ENCODE measurements around the gene MRPS18A.

MRPS18A gene

DNA sequence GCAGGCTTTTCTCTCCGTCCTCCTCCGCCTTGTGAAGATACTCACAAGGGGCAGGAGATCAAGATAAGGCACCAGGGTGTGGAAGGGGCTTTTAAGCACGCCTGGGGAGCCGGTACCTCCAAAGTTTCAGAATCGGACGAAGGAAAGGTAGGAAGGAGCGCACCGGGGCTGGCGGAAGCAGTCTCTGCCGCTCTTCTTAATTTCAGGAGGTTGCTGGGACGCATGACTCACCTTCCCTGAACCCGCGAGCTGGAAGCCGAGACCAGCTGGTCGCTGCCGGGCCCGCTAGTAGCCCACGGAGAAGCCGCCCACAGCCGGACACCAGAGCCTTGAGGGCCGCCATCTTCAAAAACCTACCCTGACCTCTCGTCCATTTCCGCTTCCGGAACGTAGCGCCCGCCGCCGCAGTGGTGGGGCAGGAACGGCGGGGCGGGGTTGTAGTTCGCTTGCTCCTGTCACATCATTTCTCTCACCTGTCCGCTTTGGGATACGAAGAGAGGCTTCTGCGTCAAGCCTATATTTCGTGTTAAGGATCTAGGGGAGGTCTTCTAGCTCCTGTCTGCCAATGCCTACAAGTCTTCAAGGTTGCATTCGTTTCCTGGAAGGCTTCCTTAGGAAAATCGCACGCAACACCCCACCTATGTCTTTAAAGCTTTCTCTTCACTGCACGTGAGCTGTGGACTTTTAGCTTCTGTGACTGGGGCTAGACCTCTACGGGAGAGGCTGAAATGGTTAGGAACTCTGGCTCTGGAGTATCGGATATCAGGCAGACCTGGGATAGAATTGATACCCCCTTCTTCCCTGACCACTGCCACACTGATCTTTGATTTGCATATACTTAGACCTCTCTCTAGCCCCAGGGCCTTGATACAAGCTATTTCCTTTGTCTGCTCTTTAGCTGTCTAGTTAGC, at the start of gene MRPS18A:
Gene MRPS18A, minus strand, starts transcription at position 355 of the 911 bp plus-strand sequence. Its CDS starts 12 bp downstream, at position 343.
- TF ChIP-seq, protein P1, sequence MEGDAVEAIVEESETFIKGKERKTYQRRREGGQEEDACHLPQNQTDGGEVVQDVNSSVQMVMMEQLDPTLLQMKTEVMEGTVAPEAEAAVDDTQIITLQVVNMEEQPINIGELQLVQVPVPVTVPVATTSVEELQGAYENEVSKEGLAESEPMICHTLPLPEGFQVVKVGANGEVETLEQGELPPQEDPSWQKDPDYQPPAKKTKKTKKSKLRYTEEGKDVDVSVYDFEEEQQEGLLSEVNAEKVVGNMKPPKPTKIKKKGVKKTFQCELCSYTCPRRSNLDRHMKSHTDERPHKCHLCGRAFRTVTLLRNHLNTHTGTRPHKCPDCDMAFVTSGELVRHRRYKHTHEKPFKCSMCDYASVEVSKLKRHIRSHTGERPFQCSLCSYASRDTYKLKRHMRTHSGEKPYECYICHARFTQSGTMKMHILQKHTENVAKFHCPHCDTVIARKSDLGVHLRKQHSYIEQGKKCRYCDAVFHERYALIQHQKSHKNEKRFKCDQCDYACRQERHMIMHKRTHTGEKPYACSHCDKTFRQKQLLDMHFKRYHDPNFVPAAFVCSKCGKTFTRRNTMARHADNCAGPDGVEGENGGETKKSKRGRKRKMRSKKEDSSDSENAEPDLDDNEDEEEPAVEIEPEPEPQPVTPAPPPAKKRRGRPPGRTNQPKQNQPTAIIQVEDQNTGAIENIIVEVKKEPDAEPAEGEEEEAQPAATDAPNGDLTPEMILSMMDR (IDR thresholded peaks at IDR 0.05): no peak
- peak within 1 kb of the TSS; percentile 63 for H3K27ac ChIP-seq
- no peaks in the 10 kb centered on the region for H3K9me3 ChIP-seq
- H3K27me3 ChIP-seq: peaks cover 44% of the 10 kb centered on the region
- peaks cover 15 to 16% of the 10 kb centered on the region in 2 experiments for H3K4me1 ChIP-seq (ENCODE audit: control insufficient read depth in 1 of 2, insufficient read depth in 1 of 2, low read depth in 1 of 2, low read length in 1 of 2)
- peak within 1 kb of the TSS; percentile 75 to 84 for H3K4me3 ChIP-seq (ENCODE audit: low read depth in 1 of 2, low read length in 1 of 2)
- H3K36me3 ChIP-seq: no peaks in the 10 kb centered on the region

DNA sequence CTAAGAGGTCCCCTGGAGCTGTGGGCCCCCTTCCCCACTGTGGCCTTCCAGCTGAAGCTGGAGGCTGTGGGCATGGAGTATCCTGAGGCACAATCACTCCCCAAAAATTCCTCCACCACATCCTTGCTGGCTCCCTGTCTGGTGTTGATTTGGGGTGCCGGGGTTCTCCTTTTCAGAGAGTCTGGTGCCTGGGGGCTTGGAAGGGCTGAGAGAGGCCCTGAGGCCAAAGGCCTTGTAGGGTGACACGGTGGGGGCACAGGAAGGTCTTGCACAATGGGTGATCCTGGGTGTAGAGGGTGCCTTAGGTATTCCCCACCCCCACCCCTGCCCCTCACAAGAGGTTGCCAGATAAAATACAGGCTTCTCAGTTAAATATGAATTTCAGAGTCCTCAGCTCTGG, 49.3 kb upstream of the MRPS18A start:
- H3K4me3 ChIP-seq (ENCODE audit: low read depth in 1 of 2, low read length in 1 of 2): no peak overlapping the region
- H3K27me3 ChIP-seq: peaks cover 20% of the 10 kb centered on the region
- no peak overlapping the region for H3K27ac ChIP-seq
- no peaks in the 10 kb centered on the region for H3K36me3 ChIP-seq
- TF ChIP-seq, protein P1 (IDR thresholded peaks at IDR 0.05): no peak
- no peaks in the 10 kb centered on the region for H3K4me1 ChIP-seq (ENCODE audit: control insufficient read depth in 1 of 2, insufficient read depth in 1 of 2, low read depth in 1 of 2, low read length in 1 of 2)
- H3K9me3 ChIP-seq: no peaks in the 10 kb centered on the region

DNA sequence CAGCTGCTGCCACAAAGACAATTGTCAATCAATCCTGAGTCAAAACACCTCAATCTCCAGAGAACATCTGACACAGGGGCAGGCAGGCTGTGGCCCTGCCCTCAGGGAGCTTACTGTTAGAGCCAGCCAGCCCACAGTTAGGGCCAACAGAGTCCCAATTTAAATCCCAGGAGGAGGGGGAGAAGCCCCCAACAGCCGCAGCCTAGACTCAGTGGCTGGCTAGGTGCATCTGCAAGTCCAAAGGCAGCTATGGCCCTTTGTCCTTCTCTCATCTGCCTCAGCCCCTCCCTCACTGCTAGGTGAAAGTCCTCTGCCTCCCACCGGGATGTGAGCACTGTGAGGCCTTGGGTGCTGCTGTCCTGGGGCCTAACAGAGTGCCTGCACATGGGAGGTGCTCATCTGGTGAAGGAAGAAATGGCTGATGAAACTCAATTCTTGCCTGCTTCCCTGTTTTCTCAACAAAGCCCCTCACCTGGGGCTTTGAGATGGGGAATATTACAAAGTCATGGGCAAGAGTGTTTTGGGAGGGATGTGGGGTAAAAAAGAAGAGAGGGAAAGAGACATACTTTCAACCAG, 48.7 kb upstream of the MRPS18A start:
- no peak overlapping the region for H3K27ac ChIP-seq
- TF ChIP-seq, protein P1 (IDR thresholded peaks at IDR 0.05): no peak

DNA sequence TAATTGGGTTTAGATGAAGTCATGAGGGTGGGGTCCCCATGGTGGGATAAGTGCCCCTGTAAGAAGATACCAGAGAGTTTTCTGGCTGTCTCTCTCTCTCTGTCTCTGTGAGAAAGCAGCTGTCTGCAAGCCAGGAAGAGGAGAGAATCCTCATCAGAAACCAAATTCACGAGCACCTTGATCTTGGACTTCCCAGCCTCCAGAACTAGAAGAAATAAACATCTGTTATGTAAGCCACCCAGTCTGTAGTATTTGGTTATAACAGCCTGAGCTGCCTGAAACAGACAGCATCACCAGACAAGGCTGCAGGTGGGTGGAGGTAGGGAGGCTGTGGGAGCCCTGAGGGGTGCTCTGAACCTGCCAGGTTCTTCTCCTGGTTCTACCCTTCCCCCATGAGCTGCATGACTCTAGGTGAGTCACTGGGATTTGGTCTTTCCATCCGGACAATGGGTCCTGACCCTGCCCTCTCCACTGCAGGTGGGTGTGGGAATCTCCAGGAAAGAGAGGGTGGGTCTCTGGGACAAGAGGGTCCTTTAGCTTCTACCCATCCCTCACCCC, 48.1 kb upstream of the MRPS18A start:
- no peak overlapping the region for H3K4me3 ChIP-seq (ENCODE audit: low read depth in 1 of 2, low read length in 1 of 2)
- no peak overlapping the region for H3K27ac ChIP-seq
- H3K9me3 ChIP-seq: peaks cover 4% of the 10 kb centered on the region
- no peaks in the 10 kb centered on the region for H3K36me3 ChIP-seq
- no peaks in the 10 kb centered on the region for H3K4me1 ChIP-seq (ENCODE audit: control insufficient read depth in 1 of 2, insufficient read depth in 1 of 2, low read depth in 1 of 2, low read length in 1 of 2)
- TF ChIP-seq, protein P1 (IDR thresholded peaks at IDR 0.05): no peak
- H3K27me3 ChIP-seq: peaks cover 20% of the 10 kb centered on the region

More for the DNA sequence above, 48.7 kb upstream of the MRPS18A start:
- Histone ChIP-seq H3K4me3 (ENCODE audit: low read depth in 1 of 2, low read length in 1 of 2) (no peak overlapping the region), H3K27me3 (peaks cover 20% of the 10 kb centered on the region), H3K9me3 (no peaks in the 10 kb centered on the region), H3K4me1 (ENCODE audit: control insufficient read depth in 1 of 2, insufficient read depth in 1 of 2, low read depth in 1 of 2, low read length in 1 of 2) (no peaks in the 10 kb centered on the region), H3K36me3 (no peaks in the 10 kb centered on the region)

DNA sequence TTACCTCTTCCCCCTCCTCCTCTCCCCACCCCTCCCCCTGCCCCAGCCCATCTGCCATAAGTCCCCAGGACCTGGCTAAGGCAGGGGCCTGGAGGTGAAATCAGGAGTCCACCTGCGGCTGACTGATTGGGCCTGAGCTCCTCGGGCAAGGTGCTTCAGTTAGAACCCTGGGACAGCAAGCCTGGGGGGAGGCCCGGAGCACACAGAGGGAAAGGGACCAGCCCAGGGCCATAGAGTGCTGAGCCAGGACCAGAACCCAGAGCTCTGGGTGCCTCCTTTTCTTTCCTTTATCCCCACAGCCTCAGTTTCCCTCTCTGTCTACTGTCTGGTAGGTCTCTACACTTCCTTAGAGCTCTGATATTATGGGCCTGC, 46.7 kb upstream of the MRPS18A start:
- H3K27ac ChIP-seq: no peak overlapping the region
- H3K27me3 ChIP-seq: peaks cover 20% of the 10 kb centered on the region
- H3K4me3 ChIP-seq (ENCODE audit: low read depth in 1 of 2, low read length in 1 of 2): no peak overlapping the region
- TF ChIP-seq, protein P1 (IDR thresholded peaks at IDR 0.05): no peak
- peaks cover 7% of the 10 kb centered on the region for H3K9me3 ChIP-seq
- H3K36me3 ChIP-seq: no peaks in the 10 kb centered on the region
- H3K4me1 ChIP-seq (ENCODE audit: control insufficient read depth in 1 of 2, insufficient read depth in 1 of 2, low read depth in 1 of 2, low read length in 1 of 2): no peaks in the 10 kb centered on the region
